Esophagus squamous epithelium (tissue), 5 donors: ENCODE measurements around the gene NGB. TPM values are rescaled to one million over a fixed set of nuclear protein-coding genes. Genes with fewer than 3 reads are reported as not detected.
"Not testable (repeated sequence)": the region's sequence is repeated elsewhere in the genome, so short reads cannot be mapped to it uniquely, and the experiment has no call there.

Experiments
- DNase-seq: peaks from one replicate; lab custom pipeline; 2025; lab: John Stamatoyannopoulos, UW
- H3K27ac ChIP-seq, 4 donors: fragments of 200-600 bp; sonication (generic); one replicate each; pipeline ENCODE4 v1.5.1; 2016 to 2019; ENCODE audit warnings: mild to moderate bottlenecking in 1 of 4
- H3K27me3 ChIP-seq, 4 donors: fragments of 200-600 bp; sonication (generic); 1 replicate in 3 of 4; 2 replicates in 1 of 4; pipeline versions ENCODE4 v1.5.1 to v1.6.0; 2017 to 2021; ENCODE audit warnings: antibody characterized with exemption in 1 of 4
- H3K36me3 ChIP-seq, 3 donors: fragments of 200-600 bp; sonication (generic); one replicate each; pipeline ENCODE4 v1.5.1; 2016 to 2019
- H3K4me1 ChIP-seq, 3 donors: fragments of 200-600 bp; sonication (generic); one replicate each; pipeline ENCODE4 v1.5.1; 2017 to 2019
- H3K4me3 ChIP-seq, 4 donors: fragments of 200-600 bp; sonication (generic); 1 replicate in 3 of 4; 2 replicates in 1 of 4; pipeline ENCODE4 v1.5.1; 2016 to 2019; ENCODE audit warnings: mild to moderate bottlenecking in 2 of 4, moderate library complexity in 1 of 4
- H3K9me3 ChIP-seq, 3 donors: fragments of 200-600 bp; sonication (generic); one replicate each; pipeline ENCODE4 v1.5.1; 2016 to 2019
- POLR2A ChIP-seq, 4 donors: fragments of 450-650 bp; IDR thresholded peaks; one replicate each; pipeline ENCODE4 v1.6.1; 2017; ENCODE audit warnings: antibody characterized with exemption in 4 of 4, mild to moderate bottlenecking in 4 of 4, moderate library complexity in 3 of 4
- WGBS, 2 donors: methylation state at CpG; one replicate each; pipeline ENCODE4 v1.1.5; 2018; 5-methylcytosine and 5-hydroxymethylcytosine counted together
- intact Hi-C: fragments of 100-400 bp; cut with DNase I; formaldehyde crosslinking; loops from one replicate; pipeline ENCODE4 v1.15.0; 2022
- total RNA-seq, 4 donors: library from RNA; depleted of rRNA; stranded (reverse); fragments of >200 nt; gene quantifications; one replicate each; pipeline ENCODE4 v1.1.0, GENCODE V29; 2016
- TF ChIP-seq, protein P1 (sequence below), 6 experiments: fragments of 450-650 bp in 4 of 6; fragments of 200-600 bp in 2 of 6; sonication (generic) in 2 of 6; IDR thresholded peaks; one replicate each; pipeline ENCODE4 v1.5.1; 2016 to 2019; ENCODE audit warnings: antibody characterized with exemption in 6 of 6, mild to moderate bottlenecking in 4 of 6, moderate library complexity in 4 of 6
- donor health status: DM: yes; HTN: yes; CAD: no.

NGB gene
- total RNA-seq, 4 donors from 2014 or later, result not detected

DNA sequence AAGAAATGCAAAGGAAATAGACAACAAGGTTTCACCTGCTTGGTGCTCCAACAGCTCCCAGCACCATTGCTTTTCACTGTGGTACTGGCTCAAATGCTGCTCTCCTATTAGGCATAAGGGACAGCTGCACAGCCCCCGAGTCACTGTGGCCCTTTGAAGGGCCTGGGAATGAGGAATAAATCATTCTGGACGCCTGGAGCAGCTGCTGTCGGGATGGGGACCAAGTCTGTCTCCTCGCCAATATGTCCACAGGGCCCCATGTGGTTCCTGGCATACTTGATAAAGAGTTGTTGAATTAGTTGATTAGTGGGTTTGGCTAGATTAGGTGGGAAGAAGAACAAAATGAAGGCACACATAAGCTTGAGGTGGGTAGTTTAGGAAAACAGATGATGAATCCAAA, 13.1 kb upstream of the NGB start:
- TF ChIP-seq POLR2A (IDR thresholded peaks at IDR 0.05), result no peak
- TF ChIP-seq, protein P1, sequence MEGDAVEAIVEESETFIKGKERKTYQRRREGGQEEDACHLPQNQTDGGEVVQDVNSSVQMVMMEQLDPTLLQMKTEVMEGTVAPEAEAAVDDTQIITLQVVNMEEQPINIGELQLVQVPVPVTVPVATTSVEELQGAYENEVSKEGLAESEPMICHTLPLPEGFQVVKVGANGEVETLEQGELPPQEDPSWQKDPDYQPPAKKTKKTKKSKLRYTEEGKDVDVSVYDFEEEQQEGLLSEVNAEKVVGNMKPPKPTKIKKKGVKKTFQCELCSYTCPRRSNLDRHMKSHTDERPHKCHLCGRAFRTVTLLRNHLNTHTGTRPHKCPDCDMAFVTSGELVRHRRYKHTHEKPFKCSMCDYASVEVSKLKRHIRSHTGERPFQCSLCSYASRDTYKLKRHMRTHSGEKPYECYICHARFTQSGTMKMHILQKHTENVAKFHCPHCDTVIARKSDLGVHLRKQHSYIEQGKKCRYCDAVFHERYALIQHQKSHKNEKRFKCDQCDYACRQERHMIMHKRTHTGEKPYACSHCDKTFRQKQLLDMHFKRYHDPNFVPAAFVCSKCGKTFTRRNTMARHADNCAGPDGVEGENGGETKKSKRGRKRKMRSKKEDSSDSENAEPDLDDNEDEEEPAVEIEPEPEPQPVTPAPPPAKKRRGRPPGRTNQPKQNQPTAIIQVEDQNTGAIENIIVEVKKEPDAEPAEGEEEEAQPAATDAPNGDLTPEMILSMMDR (IDR thresholded peaks at IDR 0.05), result no peak
- Histone ChIP-seq H3K36me3 (peaks cover 5 to 91% (median 17%) of the 10 kb centered on the region in 3 donors), H3K4me1 (no peaks in the 10 kb centered on the region), H3K27me3 (no peaks in the 10 kb centered on the region), H3K9me3 (no peaks in the 10 kb centered on the region), H3K27ac (no peak overlapping the region), H3K4me3 (no peak overlapping the region)
- no peak for DNase-seq
- intact Hi-C loops, result no loop called here
- WGBS, 2 donors, result 83% methylated on average over 4 of the region's 4 CpGs; no CpG with 5 or more reads in 1 of the 2 donors

DNA sequence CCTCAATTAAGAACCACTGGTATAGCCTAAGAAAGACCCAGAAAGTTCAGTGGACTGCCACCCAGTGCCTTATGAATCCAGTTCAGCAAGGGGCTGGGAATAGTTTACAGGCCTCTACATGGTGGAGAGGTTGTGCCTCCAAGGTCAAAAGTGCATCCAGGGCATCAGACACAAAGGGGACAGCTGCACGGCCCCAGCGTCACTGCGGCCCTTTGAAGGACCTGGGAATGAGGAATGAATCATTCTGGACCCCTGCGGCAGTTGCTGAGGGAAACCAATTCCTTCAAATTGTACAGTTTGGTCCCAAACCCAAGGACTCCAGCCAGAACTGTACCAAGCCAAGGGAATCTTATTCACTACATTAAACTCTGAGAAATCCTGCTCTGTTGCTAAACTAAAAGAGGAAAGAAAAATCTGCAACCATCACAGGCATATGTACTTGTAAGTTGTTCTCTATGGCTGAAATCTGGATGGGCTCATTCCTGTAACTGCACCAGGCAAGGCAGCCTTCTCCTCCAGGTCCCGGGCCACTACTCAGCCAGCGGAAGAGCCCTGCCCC, 10.9 kb upstream of the NGB start:
- Histone ChIP-seq H3K27ac (no peak overlapping the region), H3K27me3 (no peaks in the 10 kb centered on the region)

DNA sequence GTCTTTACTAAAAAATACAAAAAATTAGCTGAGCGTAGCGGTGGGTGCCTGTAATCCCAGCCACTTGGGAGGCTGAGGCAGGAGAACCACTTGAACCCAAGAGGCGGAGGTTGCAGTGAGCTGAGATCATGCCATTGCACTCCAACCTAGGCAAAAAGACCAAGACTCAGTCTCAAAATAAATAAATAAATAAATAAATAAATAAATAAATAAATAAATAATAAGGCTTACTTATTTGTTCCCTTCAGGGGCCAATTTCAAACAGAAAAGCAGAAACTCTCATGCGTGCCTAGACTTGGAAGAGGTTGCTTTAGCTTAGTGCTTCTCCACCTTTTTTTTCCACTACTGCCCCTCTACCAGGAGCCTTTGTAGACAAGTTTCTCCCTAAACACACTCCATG, 9.9 kb upstream of the NGB start:
- H3K27me3 ChIP-seq, H3K4me1 ChIP-seq, H3K4me3 ChIP-seq, H3K27ac ChIP-seq, DNase-seq, H3K9me3 ChIP-seq, intact Hi-C loops: not testable (repeated sequence)
- WGBS, 2 donors, result 98 to 99% methylated on average over 4 of the region's 4 CpGs
- peaks cover 9 to 94% (median 24%) of the 10 kb centered on the region in 3 donors for H3K36me3 ChIP-seq

More for the DNA sequence above, 10.9 kb upstream of the NGB start:
- Histone ChIP-seq H3K4me3 (no peak overlapping the region), H3K9me3 (no peaks in the 10 kb centered on the region), H3K4me1 (no peaks in the 10 kb centered on the region), H3K36me3 (peaks cover 9 to 94% (median 27%) of the 10 kb centered on the region in 3 donors)
- TF ChIP-seq, protein P1 (IDR thresholded peaks at IDR 0.05), result no peak
- TF ChIP-seq POLR2A (IDR thresholded peaks at IDR 0.05), result no peak
- WGBS, 2 donors, result 92 to 95% methylated on average over 6 of the region's 6 CpGs
- DNase-seq, result no peak
- intact Hi-C loops, result no loop called here

DNA sequence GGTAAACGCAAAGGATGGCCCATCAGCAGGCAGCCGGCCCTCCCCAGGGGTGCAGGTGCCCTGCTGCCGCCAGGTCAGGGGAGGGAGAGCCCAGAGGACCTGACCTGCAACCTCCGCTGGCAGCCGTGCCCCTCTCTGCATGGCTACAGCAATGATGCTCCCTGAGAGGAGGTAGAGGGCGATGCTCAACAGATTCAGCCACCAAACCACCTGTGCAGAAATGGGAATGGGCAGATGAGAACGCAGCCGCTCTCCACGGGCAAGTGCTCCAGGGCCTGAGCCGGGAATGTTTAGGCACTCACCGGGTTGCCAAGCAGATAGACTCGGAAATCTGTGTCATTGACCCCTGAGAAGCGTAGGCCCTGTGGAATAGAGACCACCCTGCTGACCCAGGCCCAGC, 8.7 kb upstream of the NGB start:
- no peaks in the 10 kb centered on the region for H3K27me3 ChIP-seq
- no peaks in the 10 kb centered on the region for H3K4me1 ChIP-seq
- intact Hi-C loops, result no loop called here
- TF ChIP-seq POLR2A (IDR thresholded peaks at IDR 0.05), result no peak
- TF ChIP-seq, protein P1 (IDR thresholded peaks at IDR 0.05), result no peak
- no peak overlapping the region for H3K4me3 ChIP-seq
- no peak overlapping the region for H3K27ac ChIP-seq
- no peak for DNase-seq
- no peaks in the 10 kb centered on the region for H3K9me3 ChIP-seq
- peaks cover 9 to 83% (median 24%) of the 10 kb centered on the region in 3 donors for H3K36me3 ChIP-seq
- 84 to 86% methylated on average over 3 to 6 of the region's 13 CpGs for WGBS, 2 donors

DNA sequence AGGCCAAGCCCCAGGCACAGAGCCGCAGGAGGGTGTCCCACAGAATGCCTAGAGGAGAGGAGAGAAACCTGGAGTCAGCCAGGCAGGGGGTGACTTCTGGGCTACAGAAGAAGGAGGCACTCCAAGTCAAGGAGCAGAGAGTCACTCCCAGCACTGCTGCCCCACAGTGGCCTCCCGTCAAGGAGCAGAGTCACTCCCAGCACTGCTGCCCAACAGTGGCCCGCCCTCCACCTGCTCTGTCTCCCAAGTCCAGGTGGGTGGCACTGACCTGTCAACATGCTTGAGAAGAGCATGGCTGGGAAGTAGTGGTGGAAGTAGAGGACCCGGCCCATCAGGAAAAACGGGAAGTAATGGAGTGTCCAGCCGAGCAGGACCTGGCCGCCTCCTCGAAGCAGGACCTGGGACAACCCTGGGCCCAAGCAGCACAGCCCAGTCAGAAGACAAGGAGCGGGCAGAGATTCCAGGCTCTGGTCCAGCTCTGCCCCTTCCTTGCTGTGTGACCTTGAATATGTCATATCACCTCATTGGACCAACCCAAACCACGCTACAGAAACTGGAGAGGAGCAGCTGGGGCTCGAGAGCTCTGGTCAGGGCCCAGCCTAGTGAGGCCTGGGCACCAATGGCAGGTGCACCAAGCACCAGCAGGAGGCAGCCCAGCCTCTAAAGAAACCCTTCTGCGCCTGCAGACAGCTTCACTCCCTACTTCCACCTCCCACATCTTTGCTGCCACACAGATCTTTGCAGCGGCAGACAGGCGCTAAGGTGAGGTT, 7.6 kb upstream of the NGB start:
- no peaks in the 10 kb centered on the region for H3K27me3 ChIP-seq
- DNase-seq, result no peak
- 85 to 92% methylated on average over 5 to 11 of the region's 14 CpGs for whole genome bisulfite sequencing, 2 donors
- no peak overlapping the region for H3K4me3 ChIP-seq
- intact Hi-C loops, result no loop called here
- no peak for TF ChIP-seq POLR2A (IDR thresholded peaks at IDR 0.05)
- TF ChIP-seq, protein P1 (IDR thresholded peaks at IDR 0.05), result peak in 1 of 6 experiments; percentile 10
- H3K9me3 ChIP-seq, result peaks cover 0 to 3% (median 0%) of the 10 kb centered on the region in 3 donors
- no peaks in the 10 kb centered on the region for H3K4me1 ChIP-seq
- no peak overlapping the region for H3K27ac ChIP-seq
- H3K36me3 ChIP-seq, result peaks cover 9 to 72% (median 24%) of the 10 kb centered on the region in 3 donors
